Keratinocyte (primary cell): ENCODE measurements around the gene ABHD2. TPM values are rescaled to one million over a fixed set of nuclear protein-coding genes. Genes with fewer than 3 reads are reported as not detected.
A peak's percentile ranks its signal among the peaks of the same experiment; 100 is the strongest.
"Not testable (repeated sequence)": the region's sequence is repeated elsewhere in the genome, so short reads cannot be mapped to it uniquely, and the experiment has no call there.

Experiments
- DNase-seq: peaks from one replicate; pipeline ENCODE4 v3.0.0-alpha.2; 2011; ENCODE audit warnings: low read depth, missing footprints, low spot score
- FAIRE-seq: peaks from 2 replicates; lab custom pipeline; 2011; peaks lifted over from hg19 to GRCh38; lab: Jason Lieb, UNC
- H2AFZ ChIP-seq: 2 replicates; pipeline ENCODE4 v1.6.0; 2012; ENCODE audit warnings: low read length, control low read depth, inconsistent platforms; ENCODE audit not compliant: control insufficient read depth
- H3K27ac ChIP-seq: 2 replicates; pipeline ENCODE4 v1.5.1; 2011; ENCODE audit warnings: low read length; ENCODE audit not compliant: control insufficient read depth, insufficient read depth
- H3K27me3 ChIP-seq: 3 replicates; pipeline ENCODE4 v1.6.0; 2011; ENCODE audit warnings: low read length; ENCODE audit not compliant: control insufficient read depth, insufficient read depth; ENCODE audit errors: extremely low read depth
- H3K36me3 ChIP-seq, 2 experiments: 2 replicates in 1 of 2; 3 replicates in 1 of 2; pipeline ENCODE4 v1.5.1; 2011; ENCODE audit warnings: low read length in 2 of 2, mild to moderate bottlenecking in 1 of 2; ENCODE audit not compliant: control insufficient read depth in 2 of 2, insufficient read depth in 2 of 2; ENCODE audit errors: extremely low read depth in 1 of 2
- H3K4me1 ChIP-seq: 3 replicates; pipeline ENCODE4 v1.5.1; 2011; ENCODE audit warnings: low read length; ENCODE audit not compliant: control insufficient read depth, insufficient read depth; ENCODE audit errors: extremely low read depth
- H3K4me2 ChIP-seq: 3 replicates; pipeline ENCODE4 v1.6.0; 2011; ENCODE audit warnings: low read depth, low read length; ENCODE audit not compliant: control insufficient read depth, insufficient read depth; ENCODE audit errors: extremely low read depth
- H3K4me3 ChIP-seq, 3 experiments: fragments of 200-600 bp in 1 of 3; sonication (generic) in 1 of 3; 2 replicates in 2 of 3; 3 replicates in 1 of 3; pipeline ENCODE4 v1.5.1; 2011 to 2016; ENCODE audit warnings: low read length in 3 of 3, mild to moderate bottlenecking in 3 of 3, control low read depth in 2 of 3, inconsistent platforms in 1 of 3, low read depth in 1 of 3, mixed read lengths in 1 of 3, mixed run types in 1 of 3, moderate library complexity in 1 of 3; ENCODE audit not compliant: control insufficient read depth in 2 of 3, insufficient read depth in 2 of 3; ENCODE audit errors: extremely low read depth in 1 of 3
- H3K79me2 ChIP-seq: 2 replicates; pipeline ENCODE4 v1.6.0; 2012; ENCODE audit warnings: low read length; ENCODE audit not compliant: control insufficient read depth, insufficient read depth
- H3K9ac ChIP-seq: 3 replicates; pipeline ENCODE4 v1.6.0; 2011; ENCODE audit warnings: low read length; ENCODE audit not compliant: control insufficient read depth, insufficient read depth; ENCODE audit errors: extremely low read depth
- H3K9me1 ChIP-seq: 3 replicates; pipeline ENCODE4 v1.6.0; 2011; ENCODE audit warnings: low read length; ENCODE audit not compliant: control insufficient read depth, insufficient read depth; ENCODE audit errors: extremely low read depth
- H3K9me3 ChIP-seq: 2 replicates; pipeline ENCODE4 v1.5.1; 2012; ENCODE audit warnings: low read depth, low read length; ENCODE audit not compliant: control insufficient read depth
- H4K20me1 ChIP-seq: 3 replicates; pipeline ENCODE4 v1.6.0; 2011; ENCODE audit warnings: low read length; ENCODE audit not compliant: control insufficient read depth, insufficient read depth; ENCODE audit errors: extremely low read depth
- CTCF ChIP-seq, 3 experiments: IDR thresholded peaks in 1 of 3; conservative IDR thresholded peaks in 1 of 3; optimal IDR thresholded peaks in 1 of 3; 2 replicates in 2 of 3; 3 replicates in 1 of 3; pipeline versions ENCODE3 to v1.5.1; 2011; ENCODE audit warnings: low read length in 3 of 3, mild to moderate bottlenecking in 3 of 3, moderate library complexity in 2 of 3, control low read depth in 1 of 3, inconsistent platforms in 1 of 3; ENCODE audit not compliant: insufficient read depth in 2 of 3; ENCODE audit errors: extremely low read depth in 1 of 3
- EZH2 ChIP-seq: IDR thresholded peaks from one replicate; pipeline ENCODE4 v1.6.1; 2012; ENCODE audit warnings: inconsistent platforms, mild to moderate bottlenecking, low read length, moderate library complexity
- dilution Hi-C: fragments of 300-500 bp; cut with MboI; formaldehyde crosslinking; loops from one replicate; pipeline ENCODE4 v1.7.0; 2020; ENCODE audit warnings: low sequenced_read_pairs; ENCODE audit not compliant: extremely low pct_ligation_motif_present
- polyA plus RNA-seq, 5 experiments: library from polyadenylated mRNA; depleted of rRNA in 3 of 5; stranded (reverse) in 3 of 5; stranded (forward) in 1 of 5; unstranded in 1 of 5; fragments of >200 nt; gene quantifications; 1 replicate in 1 of 5; 2 replicates in 3 of 5; 3 replicates in 1 of 5; pipeline versions ENCODE4 v1.2.1 to v1.2.3, GENCODE V29; 2011 to 2012; ENCODE audit warnings: missing spikeins in 2 of 5, low read depth in 1 of 5, low replicate concordance in 1 of 5

The ABHD2 gene
- polyA plus RNA-seq, 1 donor (not counting 4 experiments of a cell fraction or from before 2014, with no cell fraction given) = 22.8 TPM

- H3K9me1 ChIP-seq = no peaks in the 10 kb centered on the region
- peak overlapping the region; percentile 75 for H3K27ac ChIP-seq
- H3K27me3 ChIP-seq = no peaks in the 10 kb centered on the region
- no peaks in the 10 kb centered on the region for H4K20me1 ChIP-seq
- no peak overlapping the region for H2AFZ ChIP-seq
- dilution Hi-C loops = no loop called here
- H3K9me3 ChIP-seq = no peaks in the 10 kb centered on the region
- peaks cover 2 to 16% of the 10 kb centered on the region in 2 experiments for H3K36me3 ChIP-seq
- peaks cover 30% of the 10 kb centered on the region for H3K4me1 ChIP-seq
- no peak overlapping the region for H3K4me3 ChIP-seq
- TF ChIP-seq EZH2 (no peak), CTCF (optimal IDR thresholded peaks at IDR 0.05 in 1 of 3, IDR thresholded peaks at IDR 0.05 in 1 of 3, conservative IDR thresholded peaks at IDR 0.05 in 1 of 3; ENCODE audit: extremely low read depth in 1 of 3, insufficient read depth in 2 of 3, low read length in 3 of 3) (no peak)
- no peak overlapping the region for H3K4me2 ChIP-seq
- FAIRE-seq (no peak), DNase-seq (no peak)
- H3K79me2 ChIP-seq = no peaks in the 10 kb centered on the region
- H3K9ac ChIP-seq = no peak overlapping the region
Measured at GRCh38 chr15:89119489-89120478, 31.5 kb downstream of the ABHD2 start.

GRCh38 chr15:89120479-89121000 is 32.3 kb downstream of the ABHD2 start:
- H3K9me1 ChIP-seq, H3K4me2 ChIP-seq, H2AFZ ChIP-seq, H3K27me3 ChIP-seq, dilution Hi-C loops, H3K4me3 ChIP-seq, H3K79me2 ChIP-seq, H3K9me3 ChIP-seq, FAIRE-seq, DNase-seq, H4K20me1 ChIP-seq: not testable (repeated sequence)
- Histone ChIP-seq H3K36me3 (peaks cover 2 to 16% of the 10 kb centered on the region in 2 experiments), H3K4me1 (peaks cover 30% of the 10 kb centered on the region), H3K27ac (peak overlapping the region; percentile 75), H3K9ac (peak overlapping the region; percentile 26)
